GM12873 (cell line): ENCODE measurements around the gene PCLO.
A peak's percentile ranks its signal among the peaks of the same experiment; 100 is the strongest.

Source experiments
- CTCF ChIP-seq: IDR thresholded peaks from 2 replicates; pipeline ENCODE4 v1.5.1; 2012; ENCODE audit warnings: low read depth, mild to moderate bottlenecking, moderate library complexity, low read length, control low read depth; ENCODE audit not compliant: insufficient read depth; ENCODE audit errors: missing control alignments

Gene PCLO

GRCh38 chr7:83015916-83016315 lies 146.8 kb downstream of the PCLO start:
- TF ChIP-seq CTCF = no peak

- no peak for TF ChIP-seq CTCF
These were observed 148.1 kb downstream of the PCLO start for GRCh38 chr7:83014546-83014945.

- no peak for TF ChIP-seq CTCF
These were observed 150.7 kb downstream of the PCLO start for GRCh38 chr7:83011954-83012353.

- peak; percentile 9 for TF ChIP-seq CTCF
These were observed 157.3 kb downstream of the PCLO start for GRCh38 chr7:83005410-83005809.

- TF ChIP-seq CTCF = no peak
These were observed 161.2 kb downstream of the PCLO start for GRCh38 chr7:83001362-83002040.

- no peak for TF ChIP-seq CTCF
These were observed 164.2 kb downstream of the PCLO start for GRCh38 chr7:82998436-82998835.

- no peak for TF ChIP-seq CTCF
These were observed 177.4 kb downstream of the PCLO start for GRCh38 chr7:82985144-82985802.
